ENCODE results near the gene KCNQ2. TPM values are rescaled to one million over a fixed set of nuclear protein-coding genes. Genes with fewer than 3 reads are reported as not detected.

Gene KCNQ2
- total and polyA plus RNA-seq, 7 donors: 0.01 to 2.8 (median 0.15) TPM; not detected in 1

DNA sequence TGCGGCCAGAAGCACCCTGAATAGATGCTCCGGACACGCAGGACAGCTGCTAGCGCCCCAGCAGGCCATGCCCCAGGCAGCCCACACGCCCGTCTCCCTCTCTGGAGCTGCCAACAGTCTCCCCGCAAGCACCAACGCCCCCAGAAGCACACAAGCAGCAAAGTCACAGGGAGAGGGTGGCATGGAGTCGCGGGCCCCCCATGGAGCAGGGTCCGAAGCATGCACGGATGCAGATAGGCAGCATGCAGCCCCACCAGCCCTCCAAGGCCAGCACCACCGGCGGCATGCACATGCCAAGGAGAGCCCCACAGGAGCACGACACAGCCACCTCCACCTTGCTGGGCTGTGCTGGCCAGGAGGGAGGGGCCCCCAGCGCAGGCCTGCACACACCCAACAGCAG is 53.8 kb downstream of the KCNQ2 start:
- DNase-seq (no peak), ATAC-seq (no peak)
- 52 to 70% (median 63%) methylated on average over 16 of the region's 16 CpGs for WGBS, 3 donors
- no peak overlapping the region for H3K27ac ChIP-seq
- no peaks in the 10 kb centered on the region for H3K4me1 ChIP-seq
- H3K27me3 ChIP-seq (ENCODE audit: insufficient read depth in 3 of 3, low read length in 2 of 3): peaks cover 0 to 86% (median 35%) of the 10 kb centered on the region in 3 donors
- H3K4me3 ChIP-seq: no peak overlapping the region
- no peaks in the 10 kb centered on the region for H3K9me3 ChIP-seq
- H3K36me3 ChIP-seq (ENCODE audit: insufficient read depth in 1 of 2, low read depth in 1 of 2): no peaks in the 10 kb centered on the region
- intact Hi-C loops (cut with DNase I): no loop called here
- TF ChIP-seq, protein P1, sequence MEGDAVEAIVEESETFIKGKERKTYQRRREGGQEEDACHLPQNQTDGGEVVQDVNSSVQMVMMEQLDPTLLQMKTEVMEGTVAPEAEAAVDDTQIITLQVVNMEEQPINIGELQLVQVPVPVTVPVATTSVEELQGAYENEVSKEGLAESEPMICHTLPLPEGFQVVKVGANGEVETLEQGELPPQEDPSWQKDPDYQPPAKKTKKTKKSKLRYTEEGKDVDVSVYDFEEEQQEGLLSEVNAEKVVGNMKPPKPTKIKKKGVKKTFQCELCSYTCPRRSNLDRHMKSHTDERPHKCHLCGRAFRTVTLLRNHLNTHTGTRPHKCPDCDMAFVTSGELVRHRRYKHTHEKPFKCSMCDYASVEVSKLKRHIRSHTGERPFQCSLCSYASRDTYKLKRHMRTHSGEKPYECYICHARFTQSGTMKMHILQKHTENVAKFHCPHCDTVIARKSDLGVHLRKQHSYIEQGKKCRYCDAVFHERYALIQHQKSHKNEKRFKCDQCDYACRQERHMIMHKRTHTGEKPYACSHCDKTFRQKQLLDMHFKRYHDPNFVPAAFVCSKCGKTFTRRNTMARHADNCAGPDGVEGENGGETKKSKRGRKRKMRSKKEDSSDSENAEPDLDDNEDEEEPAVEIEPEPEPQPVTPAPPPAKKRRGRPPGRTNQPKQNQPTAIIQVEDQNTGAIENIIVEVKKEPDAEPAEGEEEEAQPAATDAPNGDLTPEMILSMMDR (IDR thresholded peaks at IDR 0.05): no peak

DNA sequence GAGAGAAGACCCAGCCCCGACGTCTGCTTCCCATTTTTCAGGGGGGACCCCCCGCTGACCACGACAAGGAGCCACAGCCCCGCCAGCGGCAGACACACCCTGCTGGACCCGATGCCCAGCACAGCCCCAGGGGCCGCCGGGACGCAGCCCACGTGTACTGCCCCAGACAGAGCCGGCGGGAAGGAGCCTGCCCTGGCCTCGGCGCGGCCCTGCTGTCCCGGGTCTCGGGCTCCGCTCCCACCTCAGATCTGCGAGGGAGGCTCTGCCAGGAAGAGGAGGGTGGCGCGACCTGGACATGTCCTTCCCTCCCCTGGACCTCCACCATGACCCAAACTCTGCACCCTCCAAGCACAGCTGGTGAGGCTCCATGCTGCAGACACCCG is 54.7 kb downstream of the KCNQ2 start:
- Histone ChIP-seq H3K27ac (no peak overlapping the region), H3K36me3 (ENCODE audit: insufficient read depth in 1 of 2, low read depth in 1 of 2) (no peaks in the 10 kb centered on the region), H3K4me3 (no peak overlapping the region), H3K9me3 (no peaks in the 10 kb centered on the region), H3K4me1 (no peaks in the 10 kb centered on the region), H3K27me3 (ENCODE audit: insufficient read depth in 3 of 3, low read length in 2 of 3) (peaks cover 0 to 90% (median 35%) of the 10 kb centered on the region in 3 donors)
- intact Hi-C loops (cut with DNase I): no loop called here
- ATAC-seq: no peak
- WGBS, 3 donors: 37 to 53% (median 46%) methylated on average over 20 to 23 of the region's 23 CpGs
- no peak for DNase-seq
- TF ChIP-seq, protein P1 (IDR thresholded peaks at IDR 0.05): no peak

DNA sequence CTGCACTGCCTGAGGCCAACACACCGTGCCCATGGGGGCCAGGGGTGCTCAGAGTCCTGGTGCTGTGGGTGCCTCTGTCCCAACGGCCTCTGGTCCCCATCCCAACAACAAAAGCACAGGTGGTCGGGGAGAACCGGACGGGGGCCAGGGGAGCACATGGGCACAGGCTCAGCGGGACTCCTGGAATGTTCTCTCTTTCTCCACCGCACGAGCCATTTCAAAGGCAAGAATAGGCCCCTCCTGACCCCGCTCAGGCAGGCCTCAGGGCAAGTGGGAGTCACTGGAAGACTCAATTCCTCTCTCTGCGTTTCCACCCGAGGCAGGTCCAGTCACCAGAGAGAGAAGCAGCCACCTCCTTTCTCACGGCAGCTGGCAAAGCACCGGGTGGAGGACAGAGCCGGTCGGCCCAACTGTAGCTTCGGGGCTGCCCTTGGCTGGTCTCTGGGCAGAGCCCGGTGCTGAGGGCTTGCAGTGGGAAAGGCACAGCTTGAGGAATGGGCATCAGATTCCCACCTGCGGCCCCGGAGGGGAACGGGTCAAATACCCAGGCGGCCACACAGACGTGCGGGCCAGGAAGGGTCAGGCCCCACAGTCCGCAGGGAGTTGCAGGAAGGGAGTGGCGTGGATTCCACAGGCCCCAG is 55.2 kb downstream of the KCNQ2 start:
- intact Hi-C loops (cut with DNase I): no loop called here
- TF ChIP-seq, protein P1 (IDR thresholded peaks at IDR 0.05): no peak

DNA sequence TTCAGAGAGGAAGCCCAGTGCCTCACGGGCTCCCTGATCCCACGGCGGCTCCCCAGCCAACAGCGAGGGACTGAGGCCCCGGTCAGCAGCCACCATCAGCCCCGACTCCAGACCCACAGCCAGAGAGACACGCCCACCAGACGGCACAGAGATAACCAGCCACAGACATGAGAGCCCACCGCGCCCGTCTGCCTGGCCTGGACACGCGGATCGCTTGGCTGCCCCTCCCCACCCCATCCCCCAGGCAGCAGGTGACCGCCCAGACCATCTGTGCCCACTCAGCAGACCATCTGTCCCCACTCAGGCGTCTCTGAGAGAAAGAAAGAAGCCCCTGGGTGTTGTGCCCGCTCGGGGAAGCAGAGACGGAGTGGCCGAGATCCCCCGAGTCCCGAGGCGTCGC is 55.8 kb downstream of the KCNQ2 start:
- Histone ChIP-seq H3K27me3 (ENCODE audit: insufficient read depth in 3 of 3, low read length in 2 of 3) (peaks cover 0 to 96% (median 35%) of the 10 kb centered on the region in 3 donors), H3K9me3 (no peaks in the 10 kb centered on the region), H3K4me3 (no peak overlapping the region), H3K4me1 (no peaks in the 10 kb centered on the region), H3K36me3 (ENCODE audit: insufficient read depth in 1 of 2, low read depth in 1 of 2) (no peaks in the 10 kb centered on the region), H3K27ac (no peak overlapping the region)
- TF ChIP-seq, protein P1 (IDR thresholded peaks at IDR 0.05): no peak
- intact Hi-C loops (cut with DNase I): no loop called here
- 35 to 45% (median 43%) methylated on average over 20 to 24 of the region's 24 CpGs for WGBS, 3 donors
- ATAC-seq: no peak
- DNase-seq: no peak

More for the DNA sequence above, 55.2 kb downstream of the KCNQ2 start:
- Histone ChIP-seq H3K27ac (no peak overlapping the region), H3K36me3 (ENCODE audit: insufficient read depth in 1 of 2, low read depth in 1 of 2) (no peaks in the 10 kb centered on the region), H3K4me3 (no peak overlapping the region), H3K9me3 (no peaks in the 10 kb centered on the region), H3K4me1 (no peaks in the 10 kb centered on the region), H3K27me3 (ENCODE audit: insufficient read depth in 3 of 3, low read length in 2 of 3) (peaks cover 0 to 95% (median 35%) of the 10 kb centered on the region in 3 donors)
- DNase-seq (no peak), ATAC-seq (no peak)
- WGBS, 3 donors: 33 to 44% (median 41%) methylated on average over 25 of the region's 25 CpGs
